HFF-Myc (cell line): Measurements from ENCODE around the gene DRD4.

Source experiments
- DNase-seq: peaks from one replicate; pipeline ENCODE4 v3.0.0-alpha.2; 2011; ENCODE audit warnings: low read depth; ENCODE audit errors: extremely low read depth
- H3K4me3 ChIP-seq: replicated peaks from 2 replicates; pipeline ENCODE4 v1.5.1; 2011; ENCODE audit warnings: low read depth, mild to moderate bottlenecking, control low read depth, low read length
- CTCF ChIP-seq: IDR thresholded peaks from 2 replicates; pipeline ENCODE4 v1.5.1; 2012; ENCODE audit warnings: mild to moderate bottlenecking, low read depth, low read length, control low read depth; ENCODE audit errors: missing control alignments

The DRD4 gene

DNA sequence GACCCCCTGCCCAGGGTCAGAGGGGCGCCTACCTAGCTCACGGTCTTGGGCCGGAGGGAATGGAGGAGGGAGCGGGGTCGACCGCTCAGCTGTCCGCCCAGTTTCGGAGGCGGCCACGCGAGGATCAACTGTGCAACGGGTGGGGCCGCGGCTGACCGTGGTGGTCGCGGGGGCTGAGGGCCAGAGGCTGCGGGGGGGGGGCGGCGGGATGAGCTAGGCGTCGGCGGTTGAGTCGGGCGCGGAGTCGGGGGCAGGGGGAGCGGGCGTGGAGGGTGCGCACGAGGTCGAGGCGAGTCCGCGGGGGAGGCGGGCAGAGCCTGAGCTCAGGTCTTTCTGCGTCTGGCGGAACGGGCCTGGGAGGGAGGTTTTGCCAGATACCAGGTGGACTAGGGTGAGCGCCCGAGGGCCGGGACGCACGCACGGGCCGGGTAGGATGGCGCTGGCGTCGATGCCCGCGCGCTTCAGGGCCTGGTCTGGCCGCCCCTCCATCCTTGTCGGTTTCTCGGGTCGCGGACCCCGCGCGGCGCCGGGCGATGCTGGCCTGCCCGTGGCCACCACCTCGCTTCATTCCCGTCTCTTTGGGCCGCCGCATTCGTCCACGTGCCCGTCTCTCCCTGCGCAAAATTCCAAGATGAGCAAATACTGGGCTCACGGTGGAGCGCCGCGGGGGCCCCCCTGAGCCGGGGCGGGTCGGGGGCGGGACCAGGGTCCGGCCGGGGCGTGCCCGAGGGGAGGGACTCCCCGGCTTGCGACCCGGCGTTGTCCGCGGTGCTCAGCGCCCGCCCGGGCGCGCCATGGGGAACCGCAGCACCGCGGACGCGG is at the start of gene DRD4:
Gene DRD4 (plus strand): TSS at position 759 of the 822 bp plus-strand sequence. CDS start 36 bp downstream, at position 795.
- no peak for TF ChIP-seq CTCF
- H3K4me3 ChIP-seq, result no peak within 1 kb of the TSS

GRCh38 chr11:587546-587945 is 49.5 kb upstream of the DRD4 start:
- H3K4me3 ChIP-seq, result no peak overlapping the region
- no peak for TF ChIP-seq CTCF
- DNase-seq, result no peak

More for the DNA sequence above, at the start of gene DRD4:
- DNase-seq, result no peak

- DNase-seq, result no peak
- no peak overlapping the region for H3K4me3 ChIP-seq
- TF ChIP-seq CTCF, result no peak
Measured at GRCh38 chr11:587978-588380, 49.1 kb upstream of the DRD4 start.

DNA sequence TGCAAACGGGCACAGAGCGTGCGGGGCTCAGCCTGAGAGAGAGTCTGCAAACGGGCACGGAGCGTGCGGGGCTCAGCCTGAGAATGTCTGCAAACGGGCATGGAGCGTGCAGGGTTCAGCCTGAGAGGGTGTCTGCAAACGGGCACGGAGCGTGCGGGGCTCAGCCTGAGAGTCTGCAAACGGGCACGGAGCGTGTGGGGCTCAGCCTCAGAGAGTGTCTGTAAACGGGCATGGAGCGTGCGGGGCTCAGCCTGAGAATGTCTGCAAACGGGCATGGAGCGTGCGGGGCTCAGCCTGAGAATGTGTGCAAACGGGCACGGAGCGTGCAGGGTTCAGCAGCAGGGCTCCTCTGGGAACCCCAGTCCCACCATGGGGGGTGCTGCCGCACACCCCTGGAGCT is 47.3 kb upstream of the DRD4 start:
- no peak for TF ChIP-seq CTCF

DNA sequence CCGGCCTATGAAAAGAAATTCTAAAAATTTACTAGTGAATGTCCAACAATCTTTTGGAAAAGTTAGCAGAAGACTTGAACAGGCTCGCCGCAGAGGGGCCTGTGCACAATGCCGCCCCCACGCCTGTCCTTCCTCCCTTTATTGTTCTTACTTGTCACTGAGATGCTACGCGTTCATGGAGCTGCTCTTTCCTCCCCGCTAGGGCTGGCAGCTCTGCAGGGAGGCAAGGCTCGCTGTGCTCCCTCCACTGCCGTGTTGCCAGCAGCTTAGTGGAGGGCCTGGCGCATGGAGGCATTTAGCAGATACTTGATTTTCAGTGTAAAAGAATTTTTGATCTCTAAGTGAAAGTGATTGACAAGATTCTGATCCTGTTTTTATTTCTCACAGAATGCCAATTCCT is 46.1 kb upstream of the DRD4 start:
- DNase-seq, result no peak
- no peak overlapping the region for H3K4me3 ChIP-seq
- TF ChIP-seq CTCF, result no peak

More for the DNA sequence above, 47.3 kb upstream of the DRD4 start:
- H3K4me3 ChIP-seq, result no peak overlapping the region
- no peak for DNase-seq

GRCh38 chr11:592501-592900 is 44.6 kb upstream of the DRD4 start:
- DNase-seq, result no peak
- no peak overlapping the region for H3K4me3 ChIP-seq
- no peak for TF ChIP-seq CTCF
